Keratinocyte (primary cell): ENCODE measurements around the gene ENG. TPM values are rescaled to one million over a fixed set of nuclear protein-coding genes. Genes with fewer than 3 reads are reported as not detected.

Source experiments
- DNase-seq: peaks from one replicate; pipeline ENCODE4 v3.0.0-alpha.2; 2011; ENCODE audit warnings: low read depth, missing footprints, low spot score
- FAIRE-seq: peaks from 2 replicates; lab custom pipeline; 2011; peaks lifted over from hg19 to GRCh38; lab: Jason Lieb, UNC
- H2AFZ ChIP-seq: 2 replicates; pipeline ENCODE4 v1.6.0; 2012; ENCODE audit warnings: low read length, control low read depth, inconsistent platforms; ENCODE audit not compliant: control insufficient read depth
- H3K27ac ChIP-seq: 2 replicates; pipeline ENCODE4 v1.5.1; 2011; ENCODE audit warnings: low read length; ENCODE audit not compliant: control insufficient read depth, insufficient read depth
- H3K27me3 ChIP-seq: 3 replicates; pipeline ENCODE4 v1.6.0; 2011; ENCODE audit warnings: low read length; ENCODE audit not compliant: control insufficient read depth, insufficient read depth; ENCODE audit errors: extremely low read depth
- H3K36me3 ChIP-seq, 2 experiments: 2 replicates in 1 of 2; 3 replicates in 1 of 2; pipeline ENCODE4 v1.5.1; 2011; ENCODE audit warnings: low read length in 2 of 2, mild to moderate bottlenecking in 1 of 2; ENCODE audit not compliant: control insufficient read depth in 2 of 2, insufficient read depth in 2 of 2; ENCODE audit errors: extremely low read depth in 1 of 2
- H3K4me1 ChIP-seq: 3 replicates; pipeline ENCODE4 v1.5.1; 2011; ENCODE audit warnings: low read length; ENCODE audit not compliant: control insufficient read depth, insufficient read depth; ENCODE audit errors: extremely low read depth
- H3K4me2 ChIP-seq: 3 replicates; pipeline ENCODE4 v1.6.0; 2011; ENCODE audit warnings: low read depth, low read length; ENCODE audit not compliant: control insufficient read depth, insufficient read depth; ENCODE audit errors: extremely low read depth
- H3K4me3 ChIP-seq, 3 experiments: fragments of 200-600 bp in 1 of 3; sonication (generic) in 1 of 3; 2 replicates in 2 of 3; 3 replicates in 1 of 3; pipeline ENCODE4 v1.5.1; 2011 to 2016; ENCODE audit warnings: low read length in 3 of 3, mild to moderate bottlenecking in 3 of 3, control low read depth in 2 of 3, inconsistent platforms in 1 of 3, low read depth in 1 of 3, mixed read lengths in 1 of 3, mixed run types in 1 of 3, moderate library complexity in 1 of 3; ENCODE audit not compliant: control insufficient read depth in 2 of 3, insufficient read depth in 2 of 3; ENCODE audit errors: extremely low read depth in 1 of 3
- H3K79me2 ChIP-seq: 2 replicates; pipeline ENCODE4 v1.6.0; 2012; ENCODE audit warnings: low read length; ENCODE audit not compliant: control insufficient read depth, insufficient read depth
- H3K9ac ChIP-seq: 3 replicates; pipeline ENCODE4 v1.6.0; 2011; ENCODE audit warnings: low read length; ENCODE audit not compliant: control insufficient read depth, insufficient read depth; ENCODE audit errors: extremely low read depth
- H3K9me1 ChIP-seq: 3 replicates; pipeline ENCODE4 v1.6.0; 2011; ENCODE audit warnings: low read length; ENCODE audit not compliant: control insufficient read depth, insufficient read depth; ENCODE audit errors: extremely low read depth
- H3K9me3 ChIP-seq: 2 replicates; pipeline ENCODE4 v1.5.1; 2012; ENCODE audit warnings: low read depth, low read length; ENCODE audit not compliant: control insufficient read depth
- H4K20me1 ChIP-seq: 3 replicates; pipeline ENCODE4 v1.6.0; 2011; ENCODE audit warnings: low read length; ENCODE audit not compliant: control insufficient read depth, insufficient read depth; ENCODE audit errors: extremely low read depth
- CTCF ChIP-seq, 3 experiments: IDR thresholded peaks in 1 of 3; conservative IDR thresholded peaks in 1 of 3; optimal IDR thresholded peaks in 1 of 3; 2 replicates in 2 of 3; 3 replicates in 1 of 3; pipeline versions ENCODE3 to v1.5.1; 2011; ENCODE audit warnings: low read length in 3 of 3, mild to moderate bottlenecking in 3 of 3, moderate library complexity in 2 of 3, control low read depth in 1 of 3, inconsistent platforms in 1 of 3; ENCODE audit not compliant: insufficient read depth in 2 of 3; ENCODE audit errors: extremely low read depth in 1 of 3
- EZH2 ChIP-seq: IDR thresholded peaks from one replicate; pipeline ENCODE4 v1.6.1; 2012; ENCODE audit warnings: inconsistent platforms, mild to moderate bottlenecking, low read length, moderate library complexity
- dilution Hi-C: fragments of 300-500 bp; cut with MboI; formaldehyde crosslinking; loops from one replicate; pipeline ENCODE4 v1.7.0; 2020; ENCODE audit warnings: low sequenced_read_pairs; ENCODE audit not compliant: extremely low pct_ligation_motif_present
- polyA plus RNA-seq, 5 experiments: library from polyadenylated mRNA; depleted of rRNA in 3 of 5; stranded (reverse) in 3 of 5; stranded (forward) in 1 of 5; unstranded in 1 of 5; fragments of >200 nt; gene quantifications; 1 replicate in 1 of 5; 2 replicates in 3 of 5; 3 replicates in 1 of 5; pipeline versions ENCODE4 v1.2.1 to v1.2.3, GENCODE V29; 2011 to 2012; ENCODE audit warnings: missing spikeins in 2 of 5, low read depth in 1 of 5, low replicate concordance in 1 of 5

ENG gene
- polyA plus RNA-seq, 1 donor (not counting 4 experiments of a cell fraction or from before 2014, with no cell fraction given) = 0.22 TPM

- Histone ChIP-seq H2AFZ (no peak overlapping the region), H3K4me1 (no peaks in the 10 kb centered on the region), H3K36me3 (peaks cover 1 to 4% of the 10 kb centered on the region in 2 experiments), H3K27ac (no peak overlapping the region), H3K9ac (no peak overlapping the region), H3K4me3 (no peak overlapping the region), H3K9me3 (no peaks in the 10 kb centered on the region), H3K79me2 (no peaks in the 10 kb centered on the region), H3K4me2 (no peak overlapping the region), H4K20me1 (peaks cover 2% of the 10 kb centered on the region), H3K27me3 (no peaks in the 10 kb centered on the region), H3K9me1 (no peaks in the 10 kb centered on the region)
- DNase-seq = no peak
- dilution Hi-C loops = no loop called here
- FAIRE-seq = no peak
- TF ChIP-seq CTCF (optimal IDR thresholded peaks at IDR 0.05 in 1 of 3, IDR thresholded peaks at IDR 0.05 in 1 of 3, conservative IDR thresholded peaks at IDR 0.05 in 1 of 3; ENCODE audit: extremely low read depth in 1 of 3, insufficient read depth in 2 of 3, low read length in 3 of 3) = no peak
- TF ChIP-seq EZH2 = no peak
Observed at GRCh38 chr9:127865645-127866464, 11.4 kb upstream of the ENG start.

GRCh38 chr9:127863191-127863621 lies 8.7 kb upstream of the ENG start:
- Histone ChIP-seq H3K79me2 (no peaks in the 10 kb centered on the region), H3K27me3 (no peaks in the 10 kb centered on the region), H3K9me1 (no peaks in the 10 kb centered on the region), H3K9me3 (no peaks in the 10 kb centered on the region), H3K27ac (no peak overlapping the region), H3K4me1 (no peaks in the 10 kb centered on the region), H3K4me2 (no peak overlapping the region), H2AFZ (no peak overlapping the region), H4K20me1 (no peaks in the 10 kb centered on the region), H3K4me3 (no peak overlapping the region), H3K9ac (no peak overlapping the region), H3K36me3 (peaks cover 1 to 2% of the 10 kb centered on the region in 2 experiments)
- no peak for FAIRE-seq
- dilution Hi-C loops = no loop called here
- no peak for TF ChIP-seq EZH2
- TF ChIP-seq CTCF (optimal IDR thresholded peaks at IDR 0.05 in 1 of 3, IDR thresholded peaks at IDR 0.05 in 1 of 3, conservative IDR thresholded peaks at IDR 0.05 in 1 of 3; ENCODE audit: extremely low read depth in 1 of 3, insufficient read depth in 2 of 3, low read length in 3 of 3) = no peak
- DNase-seq = no peak
